PC-3 (cell line): ENCODE measurements around the gene NHSL1.

Experiments
- EZH2 ChIP-seq: fragments of 300-600 bp; sonication (generic); IDR thresholded peaks from one replicate; pipeline ENCODE4 v1.6.1; 2017; ENCODE audit warnings: antibody characterized with exemption, mild to moderate bottlenecking, low read length; ENCODE audit not compliant: unreplicated experiment
- EZH2phosphoT487 ChIP-seq: fragments of 300-600 bp; sonication (generic); IDR thresholded peaks from 2 replicates; pipeline ENCODE4 v1.6.1; 2018; ENCODE audit warnings: mild to moderate bottlenecking, antibody characterized with exemption, low read length, borderline replicate concordance
- TF ChIP-seq, protein P1 (sequence below): fragments of 300-600 bp; sonication (generic); conservative IDR thresholded peaks from 2 replicates; pipeline ENCODE4 v1.5.1; 2017; ENCODE audit warnings: antibody characterized with exemption, low read depth, mild to moderate bottlenecking, low read length

DNA sequence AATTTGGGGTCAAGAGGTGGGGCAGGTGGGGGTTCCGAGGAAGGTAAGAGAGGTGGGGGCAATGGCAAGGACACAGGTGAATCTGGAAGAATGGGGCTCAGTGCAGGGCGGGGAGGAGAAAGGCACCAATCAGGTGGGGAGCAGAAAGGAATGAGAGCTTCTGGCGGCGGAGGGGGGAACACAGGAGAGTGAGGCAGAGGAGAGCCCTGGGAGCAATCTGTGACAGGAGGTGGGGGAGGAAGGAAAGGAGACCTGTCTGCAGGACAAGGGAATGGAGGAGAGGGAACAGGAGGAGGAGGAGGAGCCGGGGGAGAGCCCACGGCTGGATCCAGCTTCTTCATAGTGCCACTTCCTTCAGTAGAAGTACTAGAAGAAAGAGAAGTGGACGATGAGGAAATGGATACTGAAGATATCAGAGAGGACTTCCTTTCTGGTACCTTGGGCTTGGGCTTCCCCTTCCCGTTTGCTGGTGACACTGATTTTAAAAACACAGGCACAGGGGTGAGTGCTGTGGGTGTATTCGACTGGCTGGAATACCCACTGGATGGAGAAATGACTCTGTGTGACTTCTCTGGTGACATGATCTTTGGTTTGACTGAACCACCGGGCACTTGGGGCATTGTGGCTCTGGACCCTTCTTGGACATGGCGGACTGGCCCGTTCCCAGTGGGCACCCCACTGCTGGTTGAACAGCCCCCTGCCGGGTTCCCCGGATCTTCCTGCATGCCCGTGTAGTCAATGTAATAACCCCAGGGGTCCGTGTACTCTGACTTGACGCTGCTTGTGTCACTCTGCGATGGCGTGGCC, 67.8 kb downstream of the NHSL1 start:
- TF ChIP-seq, protein P1, sequence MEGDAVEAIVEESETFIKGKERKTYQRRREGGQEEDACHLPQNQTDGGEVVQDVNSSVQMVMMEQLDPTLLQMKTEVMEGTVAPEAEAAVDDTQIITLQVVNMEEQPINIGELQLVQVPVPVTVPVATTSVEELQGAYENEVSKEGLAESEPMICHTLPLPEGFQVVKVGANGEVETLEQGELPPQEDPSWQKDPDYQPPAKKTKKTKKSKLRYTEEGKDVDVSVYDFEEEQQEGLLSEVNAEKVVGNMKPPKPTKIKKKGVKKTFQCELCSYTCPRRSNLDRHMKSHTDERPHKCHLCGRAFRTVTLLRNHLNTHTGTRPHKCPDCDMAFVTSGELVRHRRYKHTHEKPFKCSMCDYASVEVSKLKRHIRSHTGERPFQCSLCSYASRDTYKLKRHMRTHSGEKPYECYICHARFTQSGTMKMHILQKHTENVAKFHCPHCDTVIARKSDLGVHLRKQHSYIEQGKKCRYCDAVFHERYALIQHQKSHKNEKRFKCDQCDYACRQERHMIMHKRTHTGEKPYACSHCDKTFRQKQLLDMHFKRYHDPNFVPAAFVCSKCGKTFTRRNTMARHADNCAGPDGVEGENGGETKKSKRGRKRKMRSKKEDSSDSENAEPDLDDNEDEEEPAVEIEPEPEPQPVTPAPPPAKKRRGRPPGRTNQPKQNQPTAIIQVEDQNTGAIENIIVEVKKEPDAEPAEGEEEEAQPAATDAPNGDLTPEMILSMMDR: no peak
- TF ChIP-seq EZH2 (no peak), EZH2phosphoT487 (no peak)
